ENCODE results near the gene AEN. TPM values are rescaled to one million over a fixed set of nuclear protein-coding genes. Genes with fewer than 3 reads are reported as not detected.
A peak's percentile ranks its signal among the peaks of the same experiment; 100 is the strongest.

Gene AEN
- total RNA-seq, 1 donor from 2014 or later, result 34.6 TPM

DNA sequence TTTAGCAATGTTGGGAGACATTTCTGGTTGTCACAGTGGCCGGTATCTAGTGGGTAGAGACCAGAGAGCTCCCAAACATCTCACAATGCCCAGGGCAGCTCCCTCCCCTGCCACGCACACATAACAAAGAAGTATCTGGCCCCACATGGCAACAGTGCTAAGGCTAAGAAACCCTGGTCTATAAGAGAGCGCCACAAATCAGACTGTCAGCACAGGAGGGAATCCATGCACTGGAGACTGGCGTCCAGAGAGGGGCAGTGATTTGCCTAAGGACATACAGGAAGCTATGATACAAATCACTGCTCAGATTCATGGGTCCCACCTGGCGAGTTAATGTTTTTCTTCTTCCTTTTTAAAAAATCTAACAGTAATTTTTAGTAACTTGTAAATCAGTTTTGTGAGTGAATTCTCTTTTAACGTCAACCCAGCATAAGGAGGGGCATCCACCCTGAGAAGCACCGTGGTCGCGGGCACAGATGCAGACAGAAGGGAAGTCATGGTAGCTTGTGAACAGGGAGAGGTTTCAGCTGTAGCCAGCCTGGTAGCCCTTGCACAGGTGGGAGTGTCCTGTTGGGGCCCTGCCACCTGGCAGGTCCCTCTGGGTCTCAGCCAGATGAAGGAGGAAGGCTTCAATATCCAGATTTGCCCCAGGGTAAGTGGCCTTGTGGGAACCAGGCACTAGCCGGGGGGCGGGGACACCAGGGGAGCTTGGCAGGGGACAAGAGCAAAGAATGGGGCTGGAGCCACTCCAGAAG is 26.4 kb downstream of the AEN start:
- ATAC-seq (peak; percentile 26), DNase-seq (no peak)
- H3K4me3 ChIP-seq, result no peak overlapping the region
- H3K9me3 ChIP-seq, result no peaks in the 10 kb centered on the region
- TF ChIP-seq, protein P1, sequence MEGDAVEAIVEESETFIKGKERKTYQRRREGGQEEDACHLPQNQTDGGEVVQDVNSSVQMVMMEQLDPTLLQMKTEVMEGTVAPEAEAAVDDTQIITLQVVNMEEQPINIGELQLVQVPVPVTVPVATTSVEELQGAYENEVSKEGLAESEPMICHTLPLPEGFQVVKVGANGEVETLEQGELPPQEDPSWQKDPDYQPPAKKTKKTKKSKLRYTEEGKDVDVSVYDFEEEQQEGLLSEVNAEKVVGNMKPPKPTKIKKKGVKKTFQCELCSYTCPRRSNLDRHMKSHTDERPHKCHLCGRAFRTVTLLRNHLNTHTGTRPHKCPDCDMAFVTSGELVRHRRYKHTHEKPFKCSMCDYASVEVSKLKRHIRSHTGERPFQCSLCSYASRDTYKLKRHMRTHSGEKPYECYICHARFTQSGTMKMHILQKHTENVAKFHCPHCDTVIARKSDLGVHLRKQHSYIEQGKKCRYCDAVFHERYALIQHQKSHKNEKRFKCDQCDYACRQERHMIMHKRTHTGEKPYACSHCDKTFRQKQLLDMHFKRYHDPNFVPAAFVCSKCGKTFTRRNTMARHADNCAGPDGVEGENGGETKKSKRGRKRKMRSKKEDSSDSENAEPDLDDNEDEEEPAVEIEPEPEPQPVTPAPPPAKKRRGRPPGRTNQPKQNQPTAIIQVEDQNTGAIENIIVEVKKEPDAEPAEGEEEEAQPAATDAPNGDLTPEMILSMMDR (IDR thresholded peaks at IDR 0.05), result no peak
- no peaks in the 10 kb centered on the region for H3K27me3 ChIP-seq
- no peak overlapping the region for H3K27ac ChIP-seq
- H3K36me3 ChIP-seq, result no peaks in the 10 kb centered on the region
- intact Hi-C loops (cut with DNase I), result no loop called here
- H3K4me1 ChIP-seq, result peaks cover 28% of the 10 kb centered on the region

DNA sequence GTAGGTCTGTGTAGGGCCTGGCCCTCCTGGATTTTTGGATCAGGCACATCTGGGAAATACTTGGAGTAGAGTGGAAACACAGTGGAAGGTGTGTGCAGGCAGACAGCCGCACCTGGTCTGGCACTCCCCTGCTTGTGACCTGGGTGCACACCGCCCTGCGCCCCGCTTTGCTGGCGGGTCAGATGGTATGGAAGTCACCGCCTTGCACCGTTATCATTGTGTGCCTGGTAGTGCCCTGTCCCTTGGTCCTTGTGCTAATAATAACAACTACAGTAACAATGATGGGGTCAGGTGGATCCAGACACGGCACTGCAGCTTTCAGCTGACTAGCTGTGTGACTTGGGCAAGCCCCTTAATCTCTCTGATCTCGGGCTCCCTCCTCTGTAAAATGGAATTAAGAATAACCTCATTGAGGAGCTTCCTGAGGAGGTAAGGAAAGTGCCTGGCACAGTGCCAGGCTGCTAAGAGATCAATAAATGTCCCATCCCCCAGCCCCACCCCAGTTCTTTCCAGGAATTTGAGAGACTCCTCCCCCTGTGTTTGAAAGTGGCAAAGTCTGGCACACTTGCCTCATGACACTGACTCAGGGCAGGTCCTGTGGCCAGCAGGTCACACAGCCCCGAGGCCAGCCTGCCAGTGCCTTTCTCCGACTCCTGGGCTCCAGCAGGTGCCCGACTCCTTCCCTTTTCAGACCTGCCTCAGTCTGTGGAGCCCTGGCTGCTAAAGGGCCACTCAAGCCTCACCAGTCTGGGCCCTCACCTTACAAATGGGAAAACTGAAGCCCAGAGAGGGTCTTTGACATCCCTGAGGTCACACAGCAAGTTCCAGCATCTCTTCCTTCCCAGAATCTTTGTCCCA is 27.4 kb downstream of the AEN start:
- ATAC-seq (peak; percentile 47), DNase-seq (no peak)
- Histone ChIP-seq H3K27ac (peak overlapping the region; percentile 68), H3K9me3 (no peaks in the 10 kb centered on the region), H3K4me3 (no peak overlapping the region), H3K4me1 (peaks cover 28% of the 10 kb centered on the region), H3K27me3 (no peaks in the 10 kb centered on the region), H3K36me3 (no peaks in the 10 kb centered on the region)
- intact Hi-C loops (cut with DNase I), result no loop called here
- TF ChIP-seq, protein P1 (IDR thresholded peaks at IDR 0.05), result no peak

DNA sequence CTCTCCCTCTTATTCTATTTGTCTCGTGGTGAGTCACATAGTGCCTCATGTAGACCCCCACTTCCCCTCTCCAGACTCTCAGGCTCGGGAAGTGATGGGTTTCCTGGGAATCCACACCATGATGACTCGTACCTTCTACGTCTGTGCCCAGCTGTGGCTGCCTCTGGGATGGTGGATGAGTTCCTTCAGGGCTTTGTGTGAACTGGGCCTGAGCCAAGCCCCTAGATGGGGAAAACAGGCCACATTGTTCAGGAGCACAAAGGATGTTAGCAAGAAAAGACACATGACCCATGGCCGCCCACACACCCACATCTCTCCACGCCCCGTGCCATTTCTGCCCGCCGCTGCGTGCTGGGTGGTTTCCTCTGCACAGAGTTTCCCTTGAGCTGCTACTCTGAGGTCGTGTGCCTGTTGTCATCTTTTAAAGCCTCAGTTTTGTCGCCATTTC is 28.2 kb downstream of the AEN start:
- intact Hi-C loops (cut with DNase I), result no loop called here
- Histone ChIP-seq H3K9me3 (no peaks in the 10 kb centered on the region), H3K27ac (peak overlapping the region; percentile 68), H3K4me1 (peaks cover 28% of the 10 kb centered on the region), H3K36me3 (no peaks in the 10 kb centered on the region), H3K27me3 (no peaks in the 10 kb centered on the region), H3K4me3 (no peak overlapping the region)
- TF ChIP-seq, protein P1 (IDR thresholded peaks at IDR 0.05), result no peak
- no peak for DNase-seq
- peak; percentile 66 for ATAC-seq

DNA sequence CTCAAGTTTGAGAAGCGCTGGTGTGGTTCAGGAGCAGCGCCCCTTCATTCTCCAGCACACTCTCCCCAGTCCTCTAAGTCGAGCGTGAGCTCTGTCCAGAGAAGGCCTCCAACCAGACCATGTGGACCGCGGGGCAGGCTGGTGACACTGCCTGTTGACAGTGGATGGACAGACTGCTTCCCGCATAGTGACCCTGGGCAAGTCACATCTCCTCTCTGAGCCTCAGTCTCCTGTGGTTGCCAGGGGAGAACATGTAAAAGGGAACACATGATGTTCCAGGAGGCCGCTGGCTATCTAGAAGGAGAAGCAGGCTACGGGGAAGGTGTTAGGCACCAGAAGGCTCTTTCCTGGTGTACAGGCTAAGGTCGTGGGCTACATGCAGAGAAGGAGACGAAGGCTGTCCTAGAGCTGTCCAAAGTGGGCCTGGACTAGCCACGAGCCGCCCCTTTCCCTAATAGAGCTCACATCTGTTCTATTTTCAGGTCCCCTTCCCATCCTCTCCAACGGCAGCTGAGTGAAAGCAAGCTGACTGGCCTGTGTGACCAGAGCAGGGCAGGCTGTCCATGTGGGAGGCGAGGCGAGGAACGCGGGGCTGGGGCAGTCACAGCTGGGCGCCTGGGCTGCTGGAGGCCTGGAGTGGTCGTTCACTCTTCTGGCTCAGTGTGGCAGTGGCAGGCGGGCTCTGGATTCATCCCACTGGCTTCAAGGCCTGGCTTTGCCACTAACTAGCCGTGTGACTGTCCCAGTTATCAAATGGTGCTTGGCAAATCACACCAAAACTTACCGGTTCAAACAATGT is 28.8 kb downstream of the AEN start:
- H3K27ac ChIP-seq, result peak overlapping the region; percentile 71
- H3K27me3 ChIP-seq, result no peaks in the 10 kb centered on the region
- TF ChIP-seq, protein P1 (IDR thresholded peaks at IDR 0.05), result no peak
- H3K9me3 ChIP-seq, result no peaks in the 10 kb centered on the region
- ATAC-seq, result no peak
- H3K36me3 ChIP-seq, result no peaks in the 10 kb centered on the region
- peaks cover 28% of the 10 kb centered on the region for H3K4me1 ChIP-seq
- no peak for DNase-seq
- no peak overlapping the region for H3K4me3 ChIP-seq
- intact Hi-C loops (cut with DNase I), result no loop called here

DNA sequence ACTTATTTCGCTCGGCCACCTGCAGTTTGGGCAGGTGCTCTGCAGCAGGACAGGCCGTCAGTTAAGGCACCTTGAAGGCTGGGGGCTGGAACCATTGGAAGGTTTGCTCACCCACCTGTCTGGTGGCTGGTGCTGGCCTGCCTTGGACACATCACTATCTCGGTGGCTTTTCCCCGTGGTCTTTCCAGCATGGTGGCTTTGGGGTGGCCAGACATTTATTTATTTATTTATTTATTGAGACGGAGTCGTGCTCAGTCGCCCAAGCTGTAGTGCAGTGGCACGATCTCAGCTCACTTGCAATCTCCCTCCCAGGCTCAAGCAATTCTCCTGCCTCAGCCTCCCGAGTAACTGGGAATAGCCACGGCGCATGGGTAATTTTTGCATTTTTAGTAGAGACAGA is 29.4 kb downstream of the AEN start:
- Histone ChIP-seq H3K4me1 (peaks cover 28% of the 10 kb centered on the region), H3K4me3 (no peak overlapping the region), H3K36me3 (no peaks in the 10 kb centered on the region), H3K9me3 (no peaks in the 10 kb centered on the region), H3K27me3 (no peaks in the 10 kb centered on the region), H3K27ac (no peak overlapping the region)
- no peak for ATAC-seq
- TF ChIP-seq, protein P1 (IDR thresholded peaks at IDR 0.05), result no peak
- no peak for DNase-seq
- intact Hi-C loops (cut with DNase I), result no loop called here
